Fibroblast of skin of left quadriceps (primary cell): ENCODE data around the gene MYH10.

Source experiments
- DNase-seq, 2 experiments: peaks; one replicate each; pipeline ENCODE4 v3.0.0-alpha.2; 2013; ENCODE audit warnings: low read depth in 2 of 2

MYH10 gene

DNA sequence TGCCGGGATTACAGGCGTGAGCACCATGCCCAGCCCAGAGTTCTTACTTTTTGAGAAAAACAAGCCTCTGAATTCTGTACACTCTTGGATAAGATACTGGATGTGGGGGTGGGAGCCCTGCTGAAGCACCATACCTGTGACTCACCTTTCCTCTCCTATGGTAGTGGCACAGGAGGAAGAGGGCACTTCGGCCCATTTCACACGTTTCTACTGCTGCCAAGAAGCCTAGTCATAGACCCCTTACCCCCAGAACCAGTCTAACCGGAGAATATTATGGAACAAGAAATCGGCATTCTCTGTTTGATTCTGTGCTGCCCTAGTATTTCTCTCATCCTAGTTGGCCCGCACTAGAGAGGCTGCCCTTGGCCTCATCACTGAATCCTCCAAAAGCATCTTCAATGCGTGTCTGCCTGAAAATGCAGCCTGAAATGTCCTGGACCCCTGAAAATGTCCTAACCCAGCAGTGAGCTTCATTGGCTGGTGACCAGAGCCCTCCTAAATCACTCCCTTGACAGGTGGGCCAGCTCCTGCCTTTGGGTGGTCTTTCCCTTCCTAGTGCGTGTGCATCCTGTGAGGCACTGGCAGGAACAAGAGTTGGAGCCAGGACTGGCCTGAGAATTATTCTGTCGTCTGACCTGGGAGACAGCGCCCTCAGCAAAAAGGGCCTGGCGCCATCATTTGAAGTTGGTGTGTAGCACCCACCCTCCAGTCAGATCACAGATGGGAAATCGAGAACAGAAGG is 156.9 kb downstream of the MYH10 start:
- DNase-seq: no peak

DNA sequence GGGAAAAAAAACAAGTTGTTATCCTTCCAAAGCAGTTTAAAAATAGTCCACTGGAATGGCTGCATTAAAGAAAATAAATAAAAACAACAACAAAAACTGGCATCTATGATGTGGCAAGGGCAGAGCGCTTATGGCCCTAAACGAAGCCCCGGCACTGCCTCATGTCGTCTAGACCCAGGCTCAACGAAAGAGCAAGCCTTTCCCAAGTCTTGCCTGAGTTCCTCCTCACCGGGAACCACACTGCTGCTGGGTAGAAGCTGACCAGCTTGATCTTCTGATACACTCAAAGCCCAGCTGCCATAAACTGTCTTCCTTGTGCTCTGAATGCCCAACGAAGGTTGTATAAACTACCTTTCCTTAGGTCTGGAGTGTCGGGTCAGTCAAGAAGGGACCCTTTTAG is 157.9 kb downstream of the MYH10 start:
- DNase-seq: no peak

- DNase-seq: no peak
Observed at GRCh38 chr17:8470447-8471047, 160.0 kb downstream of the MYH10 start.

DNA sequence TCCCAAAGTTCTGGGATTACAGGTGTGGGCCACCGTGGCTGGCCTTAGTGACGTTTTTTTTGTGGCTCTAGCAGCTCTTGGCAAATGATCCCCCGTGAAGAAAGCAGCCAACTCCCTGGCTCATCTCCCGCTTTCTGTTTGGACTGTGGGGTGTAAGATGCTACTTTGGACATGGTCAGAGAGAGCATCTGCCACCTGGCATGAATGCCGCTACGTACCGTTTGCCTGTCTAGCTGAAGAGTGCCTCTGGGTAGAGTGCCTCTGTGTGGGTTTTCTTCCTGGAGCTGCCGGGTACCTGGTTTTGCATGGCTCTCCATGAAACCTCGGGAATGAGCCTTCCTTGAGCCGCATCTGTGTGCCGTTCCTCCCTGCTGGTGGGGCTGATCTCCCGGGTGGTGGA is 160.6 kb downstream of the MYH10 start:
- no peak for DNase-seq

- no peak for DNase-seq
Observed at GRCh38 chr17:8468980-8469379, 161.5 kb downstream of the MYH10 start.

DNA sequence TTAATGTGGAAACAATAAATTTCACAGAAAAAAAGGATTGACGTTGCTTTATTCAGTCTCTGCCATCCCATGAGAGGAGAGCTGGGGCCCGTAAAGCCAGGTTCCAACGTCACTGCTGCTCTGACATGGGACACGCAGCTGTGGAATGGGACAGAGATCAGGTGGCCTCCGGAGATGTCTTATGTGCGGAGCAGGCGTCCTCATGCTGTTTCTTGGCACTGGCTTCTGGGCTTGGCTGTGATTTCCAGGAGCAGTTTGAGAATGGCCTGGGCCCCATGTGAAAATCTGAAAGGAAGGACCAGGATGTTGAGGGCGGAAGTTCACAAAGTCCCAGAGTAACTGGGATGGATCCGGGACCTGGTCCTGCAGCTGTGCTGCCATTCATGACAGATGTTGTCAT is 162.4 kb downstream of the MYH10 start:
- no peak for DNase-seq

DNA sequence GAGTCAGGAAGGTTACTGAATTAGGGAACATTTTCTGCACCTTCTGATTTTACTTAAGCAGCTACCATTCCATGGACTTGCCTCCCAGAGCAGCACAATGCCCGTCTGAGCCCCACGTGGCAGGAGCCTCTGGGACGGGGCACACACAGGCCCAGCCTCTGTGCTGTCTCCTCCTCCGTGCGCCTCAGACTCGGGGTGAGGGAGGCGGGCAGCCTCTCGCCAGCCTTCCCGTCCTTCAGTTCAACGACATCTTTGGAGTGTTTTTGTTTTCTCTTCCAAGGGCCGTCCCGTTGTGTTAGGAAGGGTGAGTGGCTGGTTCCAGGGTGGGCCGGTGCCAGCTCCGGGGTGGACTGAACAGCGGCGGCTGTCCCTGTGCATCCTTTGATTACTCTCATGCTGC is 163.0 kb downstream of the MYH10 start:
- no peak for DNase-seq

DNA sequence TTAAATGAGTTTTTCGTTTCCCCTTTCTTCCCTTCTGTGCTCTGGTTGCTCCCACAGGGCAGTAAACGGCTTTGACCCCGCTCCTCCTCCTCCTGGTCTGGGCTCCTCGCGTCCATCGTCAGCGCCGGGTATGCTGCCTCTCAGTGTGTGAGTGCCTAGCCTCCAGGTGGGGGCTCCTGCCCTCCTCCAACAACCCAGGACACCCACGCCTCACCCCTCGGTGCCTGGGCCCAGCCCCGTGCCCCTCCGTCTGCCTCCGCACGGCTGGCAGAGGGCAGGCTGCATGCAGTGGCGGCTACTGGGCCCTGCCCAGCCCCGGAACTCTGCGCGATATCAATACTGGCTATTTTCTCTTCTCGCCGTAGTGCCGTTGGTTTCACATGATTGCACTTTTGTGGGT is 163.7 kb downstream of the MYH10 start:
- DNase-seq: no peak

GRCh38 chr17:8466456-8466855 is 164.1 kb downstream of the MYH10 start:
- peak; percentile 55 to 59 for DNase-seq

DNA sequence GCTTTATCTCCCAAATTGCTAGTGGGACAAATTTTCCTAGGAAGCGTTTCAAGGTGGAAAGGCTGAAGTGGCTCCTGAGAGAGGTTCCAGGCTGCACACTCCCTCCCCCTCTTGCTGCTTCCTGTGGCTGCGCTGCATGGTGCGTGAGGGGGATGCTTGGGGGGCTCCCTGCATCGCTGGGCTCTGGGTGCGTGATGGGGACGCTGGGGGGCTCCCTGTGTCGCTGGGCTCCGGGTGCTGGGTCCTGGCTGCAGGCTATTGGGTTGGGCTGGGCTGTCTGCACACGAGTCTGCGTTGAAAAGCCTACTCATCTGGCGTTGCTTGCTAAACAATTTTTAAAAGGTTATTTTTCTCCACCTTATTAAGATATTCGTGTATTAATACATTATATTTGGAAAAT is 164.8 kb downstream of the MYH10 start:
- no peak for DNase-seq

DNA sequence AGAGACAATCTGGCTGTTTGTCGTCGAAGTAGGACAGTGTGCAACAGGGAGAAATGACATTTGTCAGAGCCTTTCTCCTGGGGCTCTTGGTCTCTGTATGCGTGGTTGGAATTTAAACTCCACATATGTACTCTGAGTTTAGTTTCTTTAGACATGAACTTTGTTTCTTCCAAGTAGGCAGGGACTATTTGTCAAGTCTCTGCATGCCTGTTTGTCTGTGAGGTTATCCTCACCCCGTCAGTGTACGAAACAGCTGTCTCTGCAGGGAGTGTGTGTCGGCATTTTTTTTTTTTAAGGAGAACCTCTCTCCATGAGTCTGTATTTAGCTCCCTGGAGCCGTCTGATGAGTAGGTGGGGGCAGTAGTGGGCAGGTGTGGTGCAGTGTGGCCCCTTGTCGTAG is 165.2 kb downstream of the MYH10 start:
- DNase-seq: no peak

DNA sequence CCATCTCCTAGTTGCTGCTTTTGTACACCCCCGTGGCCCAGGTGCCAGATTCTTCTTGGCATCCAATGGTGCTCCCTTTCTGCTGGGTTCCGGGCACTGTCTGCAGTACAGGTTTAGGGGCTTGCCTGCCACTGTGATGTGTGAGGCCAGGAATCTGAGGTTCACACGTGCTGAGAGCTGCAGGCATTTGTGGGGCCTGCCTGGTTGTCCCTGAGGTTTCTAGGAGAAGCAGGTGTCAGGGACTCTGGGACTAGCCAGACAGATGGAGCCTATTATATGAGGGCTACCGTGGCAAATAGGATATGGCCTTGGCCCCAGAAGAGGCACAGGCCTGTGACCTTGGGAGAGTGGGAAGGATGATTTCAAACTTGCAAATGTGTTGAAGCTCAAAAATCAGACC is 165.6 kb downstream of the MYH10 start:
- no peak for DNase-seq

DNA sequence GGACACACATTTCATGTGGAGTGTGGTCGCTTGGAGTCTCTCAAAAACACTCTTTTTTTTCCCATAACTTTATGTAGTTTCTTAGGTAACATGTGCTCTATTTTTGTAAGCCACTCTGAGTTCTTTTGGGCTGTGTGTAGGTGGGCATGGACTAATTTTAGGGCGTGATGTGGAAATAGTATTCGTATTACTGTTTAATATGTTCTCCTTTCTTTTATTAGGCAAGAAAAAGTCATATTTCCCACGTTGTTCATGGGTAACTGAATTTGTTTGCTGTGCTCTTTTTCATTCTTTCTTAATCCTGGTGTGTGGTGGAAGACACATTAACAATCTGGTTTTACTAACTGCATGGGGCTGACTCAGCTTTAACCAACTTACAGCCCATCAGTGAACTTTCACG is 167.4 kb downstream of the MYH10 start:
- DNase-seq: peak; percentile 37 to 56

DNA sequence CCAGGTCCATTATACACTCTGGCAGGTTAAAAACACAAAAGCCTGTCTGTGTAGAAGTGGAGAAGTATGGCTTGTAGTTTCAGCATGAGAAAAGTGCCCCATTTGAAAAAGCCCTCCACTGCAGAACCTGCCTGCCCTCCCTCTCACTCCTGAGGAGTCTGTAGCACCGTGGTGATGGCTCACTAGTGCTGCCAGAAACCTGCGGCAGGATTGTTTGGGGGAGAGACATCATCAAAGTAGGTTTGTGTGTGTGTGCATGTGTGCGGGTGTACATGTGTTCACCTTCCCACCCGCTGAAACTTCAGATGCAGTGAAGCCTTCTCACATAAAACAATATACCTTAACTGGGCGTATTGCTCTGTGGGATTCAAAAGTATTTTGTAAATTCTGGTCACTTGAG is 168.0 kb downstream of the MYH10 start:
- no peak for DNase-seq

DNA sequence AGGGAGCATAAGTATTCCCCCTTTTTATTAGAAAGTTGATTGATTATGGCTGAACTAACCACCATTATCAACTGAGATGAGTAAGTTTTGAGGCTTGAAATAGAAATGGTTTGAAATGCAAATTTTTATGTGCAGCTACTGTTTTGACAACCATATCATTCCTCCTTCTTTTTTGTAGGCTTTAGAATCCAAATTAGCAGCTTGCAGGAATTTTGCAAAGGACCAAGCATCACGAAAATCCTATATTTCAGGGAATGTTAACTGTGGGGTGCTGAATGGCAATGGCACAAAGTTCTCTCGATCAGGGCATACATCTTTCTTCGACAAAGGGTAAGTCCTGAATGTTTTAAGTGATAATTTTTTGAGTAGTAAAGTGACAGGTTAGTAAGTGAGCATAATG is 170.7 kb downstream of the MYH10 start:
- DNase-seq: no peak

- no peak for DNase-seq
Observed at GRCh38 chr17:8459107-8459506, 171.4 kb downstream of the MYH10 start.

- DNase-seq: no peak
Observed at GRCh38 chr17:8458128-8458527, 172.4 kb downstream of the MYH10 start.

GRCh38 chr17:8455665-8456209 is 174.8 kb downstream of the MYH10 start:
- no peak for DNase-seq

GRCh38 chr17:8453326-8453725 is 177.2 kb downstream of the MYH10 start:
- DNase-seq: no peak

- no peak for DNase-seq
Observed at GRCh38 chr17:8451933-8452614, 178.5 kb downstream of the MYH10 start.

DNA sequence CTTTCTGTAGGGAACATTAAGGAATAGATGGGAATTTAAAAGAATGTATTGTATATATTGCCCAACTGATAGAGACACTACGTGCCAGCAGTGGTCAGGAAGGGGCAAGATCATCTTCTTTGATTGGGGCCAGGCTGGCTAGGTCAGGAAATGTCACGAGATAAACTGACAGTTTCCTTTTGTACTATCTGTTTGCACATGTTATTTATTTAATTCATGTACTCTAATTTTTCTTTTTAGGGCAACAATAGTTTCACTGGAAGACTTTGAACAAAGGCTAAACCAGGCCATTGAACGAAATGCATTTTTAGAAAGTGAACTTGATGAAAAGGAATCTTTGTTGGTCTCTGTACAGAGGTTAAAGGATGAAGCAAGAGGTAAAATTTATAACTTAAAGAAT is 182.2 kb downstream of the MYH10 start:
- no peak for DNase-seq

DNA sequence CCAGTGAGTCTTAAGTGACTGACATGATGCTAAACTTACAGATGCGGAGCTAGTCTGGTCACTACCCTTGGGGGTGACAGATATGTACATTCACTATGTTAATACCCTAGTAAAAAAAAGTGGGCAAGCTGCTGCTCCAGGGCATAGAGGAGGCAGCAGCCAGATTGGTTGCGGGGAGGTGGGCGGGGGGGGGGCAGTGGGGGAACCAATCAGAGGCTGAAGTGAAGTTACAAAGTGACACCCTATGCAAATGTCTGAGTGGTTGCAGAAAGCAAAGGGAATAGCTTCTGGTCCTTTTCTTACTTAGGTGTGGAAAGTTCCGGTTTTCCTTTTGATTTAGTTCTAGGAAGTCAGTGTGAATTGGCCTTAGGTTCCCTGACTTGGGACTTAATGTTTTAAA is 182.7 kb downstream of the MYH10 start:
- no peak for DNase-seq

DNA sequence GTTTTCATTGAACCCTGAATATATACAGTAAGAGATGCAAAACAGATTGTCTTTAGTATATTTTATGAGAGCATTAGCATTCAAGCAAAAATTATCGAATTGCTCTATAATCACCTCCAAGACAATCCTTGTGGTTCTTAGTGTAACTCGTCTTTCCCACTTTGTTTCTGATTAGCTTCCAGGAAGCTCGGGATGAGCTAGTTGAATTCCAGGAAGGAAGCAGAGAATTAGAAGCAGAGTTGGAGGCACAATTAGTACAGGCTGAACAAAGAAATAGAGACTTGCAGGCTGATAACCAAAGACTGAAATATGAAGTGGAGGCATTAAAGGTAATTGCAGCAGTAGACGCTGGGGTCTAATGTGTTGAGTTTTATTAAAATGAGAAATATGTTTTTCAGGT is 185.0 kb downstream of the MYH10 start:
- DNase-seq: no peak
